Esophagus muscularis mucosa (tissue), 4 donors: Measurements from ENCODE around the gene GFOD1.
"Not testable (repeated sequence)": the region's sequence is repeated elsewhere in the genome, so short reads cannot be mapped to it uniquely, and the experiment has no call there.

Source experiments
- CTCF ChIP-seq, 3 experiments: fragments of 200-600 bp in 2 of 3; fragments of 450-650 bp in 1 of 3; sonication (generic) in 2 of 3; IDR thresholded peaks; one replicate each; pipeline ENCODE4 v1.5.1; 2017 to 2019; ENCODE audit warnings: antibody characterized with exemption in 3 of 3, mild to moderate bottlenecking in 2 of 3, moderate library complexity in 1 of 3
- EP300 ChIP-seq: sonication (generic); formaldehyde crosslinking; IDR thresholded peaks from one replicate; pipeline ENCODE4 v1.6.1; 2017; ENCODE audit warnings: antibody characterized with exemption
- POLR2A ChIP-seq: fragments of 450-650 bp; IDR thresholded peaks from one replicate; pipeline ENCODE4 v1.6.1; 2017; ENCODE audit warnings: antibody characterized with exemption, moderate library complexity, mild to moderate bottlenecking, low read depth

DNA sequence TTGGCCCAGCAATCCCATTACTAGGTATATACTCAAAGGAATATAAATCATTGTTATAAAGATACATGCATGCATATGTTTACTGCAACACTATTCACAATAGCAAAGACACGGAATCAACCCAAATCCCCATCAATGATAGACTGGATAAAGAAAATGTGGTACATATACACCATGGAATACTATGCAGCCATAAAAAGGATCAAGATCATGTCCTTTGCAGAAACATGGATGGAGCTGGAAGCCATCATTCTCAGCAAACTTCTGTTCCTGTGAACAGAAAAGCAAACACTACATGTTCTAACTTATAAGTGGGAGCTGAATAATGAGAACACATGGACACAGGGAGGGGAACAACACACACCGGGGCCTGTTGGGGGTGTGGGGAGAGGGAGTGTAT, 27.1 kb downstream of the GFOD1 start:
- not testable (repeated sequence) for TF ChIP-seq CTCF (IDR thresholded peaks at IDR 0.05); POLR2A; EP300
